Progenitor cell of endocrine pancreas (in vitro differentiated cells): Measurements from ENCODE around the gene CIB4. TPM values are rescaled to one million over a fixed set of nuclear protein-coding genes. Genes with fewer than 3 reads are reported as not detected.

Experiments used
- DNase-seq: peaks from one replicate; pipeline ENCODE4 v3.0.0; 2021; ENCODE audit warnings: low spot score; ENCODE audit not compliant: unreplicated experiment
- H3K27ac Mint-ChIP-seq: 2 replicates; pipeline ENCODE4 v1.8.0; 2021; ENCODE audit warnings: mild to moderate bottlenecking, moderate library complexity, mixed read lengths
- H3K27me3 Mint-ChIP-seq: 2 replicates; pipeline ENCODE4 v1.8.0; 2021; ENCODE audit warnings: mixed read lengths
- H3K36me3 Mint-ChIP-seq: 2 replicates; pipeline ENCODE4 v1.8.0; 2022; ENCODE audit warnings: mixed read lengths; ENCODE audit not compliant: insufficient read depth
- H3K4me1 Mint-ChIP-seq: 2 replicates; pipeline ENCODE4 v1.8.0; 2021; ENCODE audit warnings: low read depth, mixed read lengths
- H3K4me3 Mint-ChIP-seq: 2 replicates; pipeline ENCODE4 v1.8.0; 2021; ENCODE audit warnings: low read depth, mild to moderate bottlenecking, moderate library complexity, mixed read lengths
- H3K9me3 Mint-ChIP-seq: 2 replicates; pipeline ENCODE4 v1.8.0; 2021; ENCODE audit warnings: low read depth, mixed read lengths
- CTCF ChIP-seq: fragments of 200-600 bp; sonication (generic); IDR thresholded peaks from one replicate; pipeline ENCODE4 v1.5.0; 2021; ENCODE audit warnings: antibody characterized with exemption, mild to moderate bottlenecking; ENCODE audit not compliant: unreplicated experiment
- total RNA-seq: library from RNA; stranded (reverse); gene quantifications from 2 replicates; pipeline ENCODE4 v1.2.1, GENCODE V29; 2021

Gene CIB4
- total RNA-seq, 1 donor from 2014 or later = not detected

GRCh38 chr2:26590980-26591618, 50.1 kb downstream of the CIB4 start:
- TF ChIP-seq CTCF = no peak
- Mint-ChIP-seq H3K36me3 (no peaks in the 10 kb centered on the region), H3K27me3 (peaks cover 55% of the 10 kb centered on the region), H3K4me1 (peaks cover 7% of the 10 kb centered on the region), H3K9me3 (no peaks in the 10 kb centered on the region), H3K4me3 (no peak overlapping the region), H3K27ac (no peak overlapping the region)
- DNase-seq = no peak

GRCh38 chr2:26590508-26590907, 50.7 kb downstream of the CIB4 start:
- Mint-ChIP-seq H3K36me3 (no peaks in the 10 kb centered on the region), H3K4me3 (no peak overlapping the region), H3K27me3 (peaks cover 57% of the 10 kb centered on the region), H3K27ac (no peak overlapping the region), H3K9me3 (no peaks in the 10 kb centered on the region), H3K4me1 (peaks cover 7% of the 10 kb centered on the region)
- no peak for DNase-seq
- no peak for TF ChIP-seq CTCF

- peaks cover 41% of the 10 kb centered on the region for H3K27me3 Mint-ChIP-seq
- no peaks in the 10 kb centered on the region for H3K36me3 Mint-ChIP-seq
- TF ChIP-seq CTCF = no peak
- H3K9me3 Mint-ChIP-seq = no peaks in the 10 kb centered on the region
- H3K4me1 Mint-ChIP-seq = peaks cover 7% of the 10 kb centered on the region
- no peak overlapping the region for H3K27ac Mint-ChIP-seq
- no peak overlapping the region for H3K4me3 Mint-ChIP-seq
- no peak for DNase-seq
Observed at GRCh38 chr2:26588576-26588975, 52.6 kb downstream of the CIB4 start.

- no peak overlapping the region for H3K27ac Mint-ChIP-seq
- no peaks in the 10 kb centered on the region for H3K36me3 Mint-ChIP-seq
- no peaks in the 10 kb centered on the region for H3K9me3 Mint-ChIP-seq
- no peak for TF ChIP-seq CTCF
- H3K4me3 Mint-ChIP-seq = no peak overlapping the region
- H3K27me3 Mint-ChIP-seq = peaks cover 41% of the 10 kb centered on the region
- no peak for DNase-seq
- H3K4me1 Mint-ChIP-seq = peaks cover 7% of the 10 kb centered on the region
Observed at GRCh38 chr2:26587994-26588393, 53.2 kb downstream of the CIB4 start.

- no peak overlapping the region for H3K27ac Mint-ChIP-seq
- TF ChIP-seq CTCF = no peak
- H3K27me3 Mint-ChIP-seq = peaks cover 41% of the 10 kb centered on the region
- H3K9me3 Mint-ChIP-seq = no peaks in the 10 kb centered on the region
- H3K4me3 Mint-ChIP-seq = no peak overlapping the region
- DNase-seq = no peak
- peaks cover 5% of the 10 kb centered on the region for H3K4me1 Mint-ChIP-seq
- H3K36me3 Mint-ChIP-seq = no peaks in the 10 kb centered on the region
Observed at GRCh38 chr2:26585966-26586365, 55.2 kb downstream of the CIB4 start.
